SK-N-SH treated with all-trans-retinoic acid at 6 μM for 48 hours (cell line): ENCODE data around the gene PTEN.

Source experiments
- ARNTL ChIP-seq: fragments of 450-650 bp; formaldehyde crosslinking; IDR thresholded peaks from 2 replicates; pipeline ENCODE4 v1.5.0; 2020; ENCODE audit warnings: low read depth, mild to moderate bottlenecking, moderate library complexity, borderline replicate concordance
- BACH2 ChIP-seq: fragments of 250-450 bp; sonication (Bioruptor Pico); IDR thresholded peaks from 2 replicates; pipeline ENCODE4 v1.9.0; 2021; ENCODE audit warnings: mild to moderate bottlenecking, borderline replicate concordance
- CREB5 ChIP-seq: fragments of 250-450 bp; sonication (Bioruptor Pico); IDR thresholded peaks from 2 replicates; pipeline ENCODE4 v1.5.1; 2020; ENCODE audit warnings: low read depth, mild to moderate bottlenecking, moderate library complexity
- CSDC2 ChIP-seq: fragments of 250-450 bp; sonication (Bioruptor Pico); IDR thresholded peaks from 2 replicates; pipeline ENCODE4 v1.5.0; 2020; ENCODE audit warnings: mild to moderate bottlenecking, moderate library complexity
- ESRRG ChIP-seq: fragments of 250-450 bp; sonication (Bioruptor Pico); IDR thresholded peaks from 2 replicates; pipeline ENCODE4 v1.6.1; 2021; ENCODE audit warnings: mild to moderate bottlenecking
- POU6F1 ChIP-seq: fragments of 250-450 bp; sonication (Bioruptor Pico); IDR thresholded peaks from 2 replicates; pipeline ENCODE4 v1.8.0; 2021; ENCODE audit warnings: low read depth, mild to moderate bottlenecking, moderate library complexity, borderline replicate concordance
- SNAI2 ChIP-seq: fragments of 250-450 bp; sonication (Bioruptor Pico); IDR thresholded peaks from 2 replicates; pipeline ENCODE4 v1.5.0; 2020; ENCODE audit warnings: mild to moderate bottlenecking, moderate library complexity
- ZC3H10 ChIP-seq: fragments of 250-450 bp; sonication (Bioruptor Pico); IDR thresholded peaks from 2 replicates; pipeline ENCODE4 v1.5.1; 2021; ENCODE audit warnings: mild to moderate bottlenecking, moderate library complexity
- ZNF565 ChIP-seq: fragments of 450-650 bp; formaldehyde crosslinking; conservative IDR thresholded peaks from 2 replicates; pipeline ENCODE4 v1.5.0; 2020; ENCODE audit warnings: low read depth, mild to moderate bottlenecking, moderate library complexity
- ZNF8 ChIP-seq: fragments of 450-650 bp; formaldehyde crosslinking; IDR thresholded peaks from 2 replicates; pipeline ENCODE4 v1.5.0; 2020; ENCODE audit warnings: mild to moderate bottlenecking, moderate library complexity

GRCh38 chr10:88004451-88004850, 141.0 kb downstream of the PTEN start:
- TF ChIP-seq ZNF8 (CRISPR knock-in tag) = no peak
- no peak for TF ChIP-seq POU6F1 (CRISPR knock-in tag)
- TF ChIP-seq ARNTL (CRISPR knock-in tag) = no peak
- TF ChIP-seq ZNF565 (CRISPR knock-in tag) = no peak
- TF ChIP-seq ESRRG (CRISPR knock-in tag) = no peak
- TF ChIP-seq ZC3H10 (CRISPR knock-in tag) = no peak
- no peak for TF ChIP-seq SNAI2 (CRISPR knock-in tag)
- TF ChIP-seq CSDC2 = no peak
- TF ChIP-seq CREB5 (CRISPR knock-in tag) = no peak
- TF ChIP-seq BACH2 (CRISPR knock-in tag) = no peak
